ENCODE data around the gene DUOX1. TPM values are rescaled to one million over a fixed set of nuclear protein-coding genes. Genes with fewer than 3 reads are reported as not detected.

DUOX1 gene
- total RNA-seq, 3 donors from 2014 or later: 0.43 to 1.7 (median 0.70) TPM

- no peaks in the 10 kb centered on the region for H3K4me1 ChIP-seq (ENCODE audit: low read depth)
- no peak overlapping the region for H3K4me3 ChIP-seq
- H3K36me3 ChIP-seq (ENCODE audit: low read depth): no peaks in the 10 kb centered on the region
- DNase-seq (no peak), ATAC-seq (no peak)
- no peaks in the 10 kb centered on the region for H3K9me3 ChIP-seq
- intact Hi-C loops (cut with DNase I, micrococcal nuclease): no loop called here
- no peak for TF ChIP-seq CTCF (IDR thresholded peaks at IDR 0.05)
These were observed 27.1 kb downstream of the DUOX1 start for GRCh38 chr15:45156744-45157455.

- no peaks in the 10 kb centered on the region for H3K4me1 ChIP-seq (ENCODE audit: low read depth)
- intact Hi-C loops (cut with DNase I, micrococcal nuclease): no loop called here
- DNase-seq (no peak), ATAC-seq (no peak)
- no peak overlapping the region for H3K4me3 ChIP-seq
- H3K9me3 ChIP-seq: no peaks in the 10 kb centered on the region
- no peak for TF ChIP-seq CTCF (IDR thresholded peaks at IDR 0.05)
- no peaks in the 10 kb centered on the region for H3K36me3 ChIP-seq (ENCODE audit: low read depth)
These were observed 28.2 kb downstream of the DUOX1 start for GRCh38 chr15:45157974-45158373.

- Histone ChIP-seq H3K4me3 (no peak overlapping the region), H3K9me3 (no peaks in the 10 kb centered on the region), H3K4me1 (ENCODE audit: low read depth) (peaks cover 6% of the 10 kb centered on the region), H3K36me3 (ENCODE audit: low read depth) (no peaks in the 10 kb centered on the region)
- ATAC-seq: no peak
- no peak for DNase-seq
- intact Hi-C loops (cut with DNase I, micrococcal nuclease): loop anchor here in 1 of 2 donors (10.0 kb wide), 1 partner anchor 223 kb away; no protein-coding TSS in a partner anchor
- no peak for TF ChIP-seq CTCF (IDR thresholded peaks at IDR 0.05)
These were observed 31.9 kb downstream of the DUOX1 start for GRCh38 chr15:45161666-45162065.

GRCh38 chr15:45162771-45163507, 33.1 kb downstream of the DUOX1 start:
- ATAC-seq: peak; percentile 63
- peak; percentile 77 for TF ChIP-seq CTCF (IDR thresholded peaks at IDR 0.05)
- no peak overlapping the region for H3K4me3 ChIP-seq
- no peaks in the 10 kb centered on the region for H3K36me3 ChIP-seq (ENCODE audit: low read depth)
- peak in 2 of 3 donors; percentile 83 to 89 for DNase-seq
- intact Hi-C loops (cut with DNase I, micrococcal nuclease): loop anchor here in 1 of 2 donors (10.0 kb wide), 1 partner anchor 222 kb away; no protein-coding TSS in a partner anchor
- peaks cover 6% of the 10 kb centered on the region for H3K4me1 ChIP-seq (ENCODE audit: low read depth)
- no peaks in the 10 kb centered on the region for H3K9me3 ChIP-seq

GRCh38 chr15:45163508-45163856, 33.7 kb downstream of the DUOX1 start:
- intact Hi-C loops (cut with DNase I, micrococcal nuclease): loop anchor here in 1 of 2 donors (10.0 kb wide), 1 partner anchor 221 kb away; no protein-coding TSS in a partner anchor
- Histone ChIP-seq H3K4me3 (no peak overlapping the region), H3K36me3 (ENCODE audit: low read depth) (no peaks in the 10 kb centered on the region), H3K9me3 (no peaks in the 10 kb centered on the region), H3K4me1 (ENCODE audit: low read depth) (peaks cover 6% of the 10 kb centered on the region)
- no peak for ATAC-seq
- no peak for TF ChIP-seq CTCF (IDR thresholded peaks at IDR 0.05)
- no peak for DNase-seq
